ENCODE measurements around the gene RASGRF2. TPM values are rescaled to one million over a fixed set of nuclear protein-coding genes. Genes with fewer than 3 reads are reported as not detected.

Gene RASGRF2
- total RNA-seq, 1 experiment from 2014 or later: 0.18 TPM

DNA sequence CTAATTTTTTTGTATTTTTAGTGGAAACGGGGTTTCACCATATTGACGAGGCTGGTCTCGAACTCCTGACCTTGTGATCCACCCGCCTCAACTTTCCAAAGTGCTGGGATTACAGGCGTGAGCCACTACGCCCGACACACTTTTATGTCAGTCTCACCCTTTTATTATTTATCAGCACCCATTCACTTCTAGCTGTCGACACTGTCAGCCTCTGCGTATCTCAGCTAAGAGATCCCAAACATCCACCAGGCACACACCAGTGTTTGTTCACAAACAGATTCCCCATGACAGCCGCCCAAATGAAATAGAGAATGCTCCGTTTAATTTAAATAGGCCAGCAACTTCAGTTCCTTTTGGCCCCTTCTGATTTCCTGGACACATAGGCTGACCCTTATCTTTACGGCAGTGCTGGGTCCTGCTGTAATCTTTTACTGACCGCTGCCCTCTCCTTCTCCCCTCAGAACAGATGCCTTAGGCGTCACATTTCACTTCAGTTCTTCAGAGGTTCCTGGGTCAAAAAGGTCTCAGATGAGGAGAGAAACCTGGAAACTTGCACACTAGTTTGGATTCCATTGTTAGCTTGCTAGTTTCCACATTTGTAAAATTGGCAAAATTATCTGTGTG lies 229.8 kb downstream of the RASGRF2 start:
- Histone ChIP-seq H3K9me2 (replicated peaks; ENCODE audit: low read length) (no peaks in the 10 kb centered on the region), H2AFZ (ENCODE audit: low read length) (no peak overlapping the region), H4K20me1 (ENCODE audit: low read length) (no peaks in the 10 kb centered on the region), H3K4me2 (ENCODE audit: low read length) (no peak overlapping the region), H3K9ac (ENCODE audit: low read length) (no peak overlapping the region), H3K4me1 (ENCODE audit: insufficient read depth, low read length) (no peaks in the 10 kb centered on the region), H3K27me3 (ENCODE audit: low read length) (0 out of 2 replicates have a peak, but pooled peaks cover 3% of the 10 kb centered on the region), H3F3A (ENCODE audit: low read length, unreplicated experiment) (no peaks in the 10 kb centered on the region), H3K36me3 (ENCODE audit: low read depth, low read length) (no peaks in the 10 kb centered on the region), H3K9me3 (ENCODE audit: low read length) (no peaks in the 10 kb centered on the region), H3K27ac (ENCODE audit: low read length) (no peak overlapping the region), H3K79me2 (ENCODE audit: low read length) (no peaks in the 10 kb centered on the region), H3K4me3 (ENCODE audit: low read length) (no peak overlapping the region)
- ChIA-PET CTCF (no interaction called here), POLR2A (ENCODE audit: unreplicated experiment) (no interaction called here)
- intact Hi-C loops (cut with micrococcal nuclease): no loop called here
- no peak for ATAC-seq
- BruUV-seq (replicated peaks): no TSS peak
- no peak for TF ChIP-seq EZH2 (IDR thresholded peaks at IDR 0.05; ENCODE audit: low read length, unreplicated experiment)
- TF ChIP-seq, protein P1, sequence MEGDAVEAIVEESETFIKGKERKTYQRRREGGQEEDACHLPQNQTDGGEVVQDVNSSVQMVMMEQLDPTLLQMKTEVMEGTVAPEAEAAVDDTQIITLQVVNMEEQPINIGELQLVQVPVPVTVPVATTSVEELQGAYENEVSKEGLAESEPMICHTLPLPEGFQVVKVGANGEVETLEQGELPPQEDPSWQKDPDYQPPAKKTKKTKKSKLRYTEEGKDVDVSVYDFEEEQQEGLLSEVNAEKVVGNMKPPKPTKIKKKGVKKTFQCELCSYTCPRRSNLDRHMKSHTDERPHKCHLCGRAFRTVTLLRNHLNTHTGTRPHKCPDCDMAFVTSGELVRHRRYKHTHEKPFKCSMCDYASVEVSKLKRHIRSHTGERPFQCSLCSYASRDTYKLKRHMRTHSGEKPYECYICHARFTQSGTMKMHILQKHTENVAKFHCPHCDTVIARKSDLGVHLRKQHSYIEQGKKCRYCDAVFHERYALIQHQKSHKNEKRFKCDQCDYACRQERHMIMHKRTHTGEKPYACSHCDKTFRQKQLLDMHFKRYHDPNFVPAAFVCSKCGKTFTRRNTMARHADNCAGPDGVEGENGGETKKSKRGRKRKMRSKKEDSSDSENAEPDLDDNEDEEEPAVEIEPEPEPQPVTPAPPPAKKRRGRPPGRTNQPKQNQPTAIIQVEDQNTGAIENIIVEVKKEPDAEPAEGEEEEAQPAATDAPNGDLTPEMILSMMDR (conservative IDR thresholded peaks at IDR 0.05; ENCODE audit: low read depth, low read length): no peak
- TF ChIP-seq EZH2phosphoT487 (IDR thresholded peaks at IDR 0.05; ENCODE audit: borderline replicate concordance, low read length): no peak
- DNase-seq: no peak

DNA sequence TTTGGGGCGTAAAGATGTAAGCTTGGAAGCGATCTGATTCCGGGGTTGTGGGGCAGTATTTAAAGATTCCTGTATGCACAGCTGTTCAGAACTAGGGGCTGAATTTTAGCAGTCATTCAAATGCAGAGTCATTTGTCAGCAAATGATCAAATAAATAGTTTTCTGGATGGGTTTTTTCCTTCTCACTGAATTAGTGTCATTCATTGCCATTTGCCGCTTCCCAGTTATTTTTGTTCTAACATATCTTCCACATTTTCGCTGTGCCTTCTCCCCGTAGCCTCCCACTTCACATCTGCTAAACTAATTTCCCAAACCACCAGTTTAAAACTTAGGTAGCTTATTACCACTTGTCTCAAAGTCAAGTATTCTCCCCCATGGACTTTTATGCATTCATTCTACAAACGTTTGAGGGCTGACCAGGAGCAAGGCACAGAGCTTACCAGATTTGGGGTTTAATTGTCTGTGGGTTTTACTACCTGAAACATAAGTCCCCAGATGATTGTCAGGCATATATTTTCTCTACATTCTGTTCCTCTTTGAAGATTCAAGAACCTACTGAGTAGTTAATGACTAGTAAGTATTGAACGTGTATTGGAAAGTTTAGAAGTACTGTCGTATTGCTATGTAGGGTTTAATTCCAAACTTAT lies 231.7 kb downstream of the RASGRF2 start:
- ChIA-PET CTCF (no interaction called here), POLR2A (ENCODE audit: unreplicated experiment) (no interaction called here)
- no peak overlapping the region for H3K4me2 ChIP-seq (ENCODE audit: low read length)
- no peak for DNase-seq
- no peak overlapping the region for H3K27ac ChIP-seq (ENCODE audit: low read length)
- no peaks in the 10 kb centered on the region for H3K9me2 ChIP-seq (replicated peaks; ENCODE audit: low read length)
- ATAC-seq: no peak
- no TSS peak for BruUV-seq (replicated peaks)
- no peaks in the 10 kb centered on the region for H3K36me3 ChIP-seq (ENCODE audit: low read depth, low read length)
- no peak for TF ChIP-seq EZH2 (IDR thresholded peaks at IDR 0.05; ENCODE audit: low read length, unreplicated experiment)
- TF ChIP-seq EZH2phosphoT487 (IDR thresholded peaks at IDR 0.05; ENCODE audit: borderline replicate concordance, low read length): no peak
- TF ChIP-seq, protein P1 (conservative IDR thresholded peaks at IDR 0.05; ENCODE audit: low read depth, low read length): no peak
- H3K4me3 ChIP-seq (ENCODE audit: low read length): no peak overlapping the region
- H2AFZ ChIP-seq (ENCODE audit: low read length): no peak overlapping the region
- H3K9ac ChIP-seq (ENCODE audit: low read length): no peak overlapping the region
- no peaks in the 10 kb centered on the region for H3K79me2 ChIP-seq (ENCODE audit: low read length)
- intact Hi-C loops (cut with micrococcal nuclease): no loop called here
- no peaks in the 10 kb centered on the region for H3F3A ChIP-seq (ENCODE audit: low read length, unreplicated experiment)
- 0 out of 2 replicates have a peak, but pooled peaks cover 3% of the 10 kb centered on the region for H3K27me3 ChIP-seq (ENCODE audit: low read length)
- no peaks in the 10 kb centered on the region for H3K9me3 ChIP-seq (ENCODE audit: low read length)
- H3K4me1 ChIP-seq (ENCODE audit: insufficient read depth, low read length): no peaks in the 10 kb centered on the region
- no peaks in the 10 kb centered on the region for H4K20me1 ChIP-seq (ENCODE audit: low read length)

DNA sequence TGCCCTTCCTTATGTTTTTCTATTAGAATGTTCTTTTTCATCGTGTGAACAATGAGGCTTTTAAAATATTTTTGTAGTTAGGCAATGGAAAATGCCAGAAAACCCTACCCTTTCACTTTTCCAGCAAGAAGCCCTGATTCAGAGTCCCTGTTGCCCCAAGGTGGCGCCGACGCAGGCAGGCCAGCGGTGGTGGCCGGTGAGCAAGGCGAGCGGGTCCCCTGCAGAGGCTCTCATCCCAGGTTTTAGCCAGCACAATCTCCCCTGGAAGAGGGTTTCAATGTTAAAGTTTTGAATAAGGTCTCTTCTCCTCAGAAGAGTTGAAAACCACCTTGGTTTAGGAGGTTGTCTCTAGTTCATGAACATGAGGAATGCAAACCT lies 232.2 kb downstream of the RASGRF2 start:
- Histone ChIP-seq H3K4me2 (ENCODE audit: low read length) (no peak overlapping the region), H3K27ac (ENCODE audit: low read length) (no peak overlapping the region), H3K36me3 (ENCODE audit: low read depth, low read length) (no peaks in the 10 kb centered on the region), H3K9ac (ENCODE audit: low read length) (no peak overlapping the region), H3K4me3 (ENCODE audit: low read length) (no peak overlapping the region), H3K27me3 (ENCODE audit: low read length) (0 out of 2 replicates have a peak, but pooled peaks cover 3% of the 10 kb centered on the region), H3K9me2 (replicated peaks; ENCODE audit: low read length) (no peaks in the 10 kb centered on the region), H3K4me1 (ENCODE audit: insufficient read depth, low read length) (no peaks in the 10 kb centered on the region), H3K79me2 (ENCODE audit: low read length) (no peaks in the 10 kb centered on the region), H4K20me1 (ENCODE audit: low read length) (no peaks in the 10 kb centered on the region), H3K9me3 (ENCODE audit: low read length) (no peaks in the 10 kb centered on the region), H2AFZ (ENCODE audit: low read length) (no peak overlapping the region), H3F3A (ENCODE audit: low read length, unreplicated experiment) (no peaks in the 10 kb centered on the region)
- CTCF ChIA-PET: no interaction called here
- no TSS peak for BruUV-seq (replicated peaks)
- ATAC-seq (peak; percentile 16; the same call in 1 of the 2 replicates), DNase-seq (no peak)
- TF ChIP-seq EZH2phosphoT487 (IDR thresholded peaks at IDR 0.05; ENCODE audit: borderline replicate concordance, low read length): no peak
- TF ChIP-seq, protein P1 (conservative IDR thresholded peaks at IDR 0.05; ENCODE audit: low read depth, low read length): no peak; the same call in 1 of the 2 replicates
- no peak for TF ChIP-seq EZH2 (IDR thresholded peaks at IDR 0.05; ENCODE audit: low read length, unreplicated experiment)
- POLR2A ChIA-PET (ENCODE audit: unreplicated experiment): no interaction called here
- intact Hi-C loops (cut with micrococcal nuclease): no loop called here

Data from PC-3 (cell line).